ENCODE results near the gene IPO9.
A peak's percentile ranks its signal among the peaks of the same experiment; 100 is the strongest.

Gene IPO9
- long read RNA-seq, full-length matches to known transcripts: 135 of 279 reads
- long read RNA-seq, partial matches to known transcripts: 21 of 279 reads
- long read RNA-seq, other reads (novel, unspliced or antisense): 123 of 279 reads

GRCh38 chr1:201828820-201829774 lies at the start of gene IPO9:
TSS of gene IPO9 (plus strand) at chr1:201829157. CDS start at chr1:201829210, 53 bp downstream.
- peak; percentile 75 to 92 for DNase-seq (ENCODE audit: low read depth in 1 of 2, low spot score in 1 of 2)
- H3K27me3 ChIP-seq (ENCODE audit: insufficient read depth, poor library complexity, severe bottlenecking): no peaks in the 10 kb centered on the region
- peak within 1 kb of the TSS; percentile 95 for H3K4me3 ChIP-seq (replicated peaks; ENCODE audit: insufficient read depth, low read length)
- peak within 1 kb of the TSS; percentile 95 for H3K27ac ChIP-seq (replicated peaks)
- TF ChIP-seq CTCF (IDR thresholded peaks at IDR 0.05; ENCODE audit: insufficient read depth, low read length) (peak; percentile 98), GABPA (IDR thresholded peaks at IDR 0.05; ENCODE audit: low read depth) (no peak), POLR2AphosphoS5 (IDR thresholded peaks at IDR 0.05; ENCODE audit: low read depth) (peak; percentile 73)
- TF ChIP-seq, protein P1, sequence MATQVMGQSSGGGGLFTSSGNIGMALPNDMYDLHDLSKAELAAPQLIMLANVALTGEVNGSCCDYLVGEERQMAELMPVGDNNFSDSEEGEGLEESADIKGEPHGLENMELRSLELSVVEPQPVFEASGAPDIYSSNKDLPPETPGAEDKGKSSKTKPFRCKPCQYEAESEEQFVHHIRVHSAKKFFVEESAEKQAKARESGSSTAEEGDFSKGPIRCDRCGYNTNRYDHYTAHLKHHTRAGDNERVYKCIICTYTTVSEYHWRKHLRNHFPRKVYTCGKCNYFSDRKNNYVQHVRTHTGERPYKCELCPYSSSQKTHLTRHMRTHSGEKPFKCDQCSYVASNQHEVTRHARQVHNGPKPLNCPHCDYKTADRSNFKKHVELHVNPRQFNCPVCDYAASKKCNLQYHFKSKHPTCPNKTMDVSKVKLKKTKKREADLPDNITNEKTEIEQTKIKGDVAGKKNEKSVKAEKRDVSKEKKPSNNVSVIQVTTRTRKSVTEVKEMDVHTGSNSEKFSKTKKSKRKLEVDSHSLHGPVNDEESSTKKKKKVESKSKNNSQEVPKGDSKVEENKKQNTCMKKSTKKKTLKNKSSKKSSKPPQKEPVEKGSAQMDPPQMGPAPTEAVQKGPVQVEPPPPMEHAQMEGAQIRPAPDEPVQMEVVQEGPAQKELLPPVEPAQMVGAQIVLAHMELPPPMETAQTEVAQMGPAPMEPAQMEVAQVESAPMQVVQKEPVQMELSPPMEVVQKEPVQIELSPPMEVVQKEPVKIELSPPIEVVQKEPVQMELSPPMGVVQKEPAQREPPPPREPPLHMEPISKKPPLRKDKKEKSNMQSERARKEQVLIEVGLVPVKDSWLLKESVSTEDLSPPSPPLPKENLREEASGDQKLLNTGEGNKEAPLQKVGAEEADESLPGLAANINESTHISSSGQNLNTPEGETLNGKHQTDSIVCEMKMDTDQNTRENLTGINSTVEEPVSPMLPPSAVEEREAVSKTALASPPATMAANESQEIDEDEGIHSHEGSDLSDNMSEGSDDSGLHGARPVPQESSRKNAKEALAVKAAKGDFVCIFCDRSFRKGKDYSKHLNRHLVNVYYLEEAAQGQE (IDR thresholded peaks at IDR 0.05; ENCODE audit: insufficient replicate concordance, low read depth): peak; percentile 77

- no peak overlapping the region for H3K27ac ChIP-seq (replicated peaks)
- no peak for TF ChIP-seq GABPA (IDR thresholded peaks at IDR 0.05; ENCODE audit: low read depth)
- no peak for TF ChIP-seq POLR2AphosphoS5 (IDR thresholded peaks at IDR 0.05; ENCODE audit: low read depth)
- TF ChIP-seq, protein P1 (IDR thresholded peaks at IDR 0.05; ENCODE audit: insufficient replicate concordance, low read depth): no peak
- no peak for TF ChIP-seq CTCF (IDR thresholded peaks at IDR 0.05; ENCODE audit: insufficient read depth, low read length)
- TF ChIP-seq SPI1 (IDR thresholded peaks at IDR 0.05; ENCODE audit: borderline replicate concordance, low read depth): no peak
- H3K4me3 ChIP-seq (replicated peaks; ENCODE audit: insufficient read depth, low read length): no peak overlapping the region
- no peak for DNase-seq (ENCODE audit: low read depth in 1 of 2, low spot score in 1 of 2)
- H3K27me3 ChIP-seq (ENCODE audit: insufficient read depth, poor library complexity, severe bottlenecking): peaks cover 7% of the 10 kb centered on the region
Observed at GRCh38 chr1:201779351-201779880, 49.5 kb upstream of the IPO9 start.

DNA sequence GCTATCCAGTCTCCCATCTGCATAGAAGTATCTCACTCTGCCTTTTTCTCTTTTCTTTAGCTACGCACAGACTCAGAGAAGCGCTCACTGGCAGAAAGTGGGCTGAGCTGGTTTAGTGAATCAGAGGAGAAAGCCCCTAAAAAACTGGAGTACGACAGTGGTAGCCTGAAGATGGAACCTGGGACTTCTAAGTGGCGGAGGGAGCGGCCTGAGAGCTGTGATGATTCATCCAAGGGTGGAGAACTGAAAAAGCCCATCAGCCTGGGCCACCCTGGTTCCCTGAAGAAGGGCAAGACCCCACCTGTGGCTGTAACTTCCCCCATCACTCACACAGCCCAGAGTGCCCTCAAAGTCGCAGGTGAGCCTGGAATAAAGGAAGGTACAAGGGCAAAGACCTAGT lies 48.0 kb upstream of the IPO9 start:
- Histone ChIP-seq H3K27ac (replicated peaks) (no peak overlapping the region), H3K27me3 (ENCODE audit: insufficient read depth, poor library complexity, severe bottlenecking) (peaks cover 3% of the 10 kb centered on the region), H3K4me3 (replicated peaks; ENCODE audit: insufficient read depth, low read length) (no peak overlapping the region)
- no peak for DNase-seq (ENCODE audit: low read depth in 1 of 2, low spot score in 1 of 2)
- TF ChIP-seq POLR2AphosphoS5 (IDR thresholded peaks at IDR 0.05; ENCODE audit: low read depth) (no peak), CTCF (IDR thresholded peaks at IDR 0.05; ENCODE audit: insufficient read depth, low read length) (no peak), SPI1 (IDR thresholded peaks at IDR 0.05; ENCODE audit: borderline replicate concordance, low read depth) (no peak), GABPA (IDR thresholded peaks at IDR 0.05; ENCODE audit: low read depth) (no peak)
- TF ChIP-seq, protein P1 (IDR thresholded peaks at IDR 0.05; ENCODE audit: insufficient replicate concordance, low read depth): no peak
